Caco-2 (cell line): ENCODE results near the gene SLC29A3. TPM values are rescaled to one million over a fixed set of nuclear protein-coding genes. Genes with fewer than 3 reads are reported as not detected.

Experiments used
- BruUV-seq: library from RNA; stranded (reverse); fragments of 400-500 nt; replicated peaks from 2 replicates; lab custom pipeline; 2021; lab: Mats Ljungman, UMichigan
- CTCF ChIA-PET: fragments of 300-600 bp; sonication (Branson Sonifier 250); formaldehyde crosslinking; loops from one replicate; lab custom pipeline; 2022; ENCODE audit warnings: antibody characterized with exemption; lab: Charles Lee
- POLR2A ChIA-PET: fragments of 300-600 bp; sonication (Branson Sonifier 250); formaldehyde crosslinking; loops from one replicate; lab custom pipeline; 2022; ENCODE audit warnings: antibody characterized with exemption; lab: Charles Lee
- DNase-seq, 2 experiments: peaks; one replicate each; pipeline versions ENCODE4 v3.0.0 to v3.0.0-alpha.2; 2020 to 2022
- H3K27me3 ChIP-seq: replicated peaks from 2 replicates; pipeline ENCODE4 v1.6.0; 2011; ENCODE audit warnings: low read length; ENCODE audit not compliant: control insufficient read depth, insufficient read depth
- H3K36me3 ChIP-seq: 2 replicates; pipeline ENCODE4 v1.5.1; 2011; ENCODE audit warnings: low read length; ENCODE audit not compliant: control insufficient read depth, insufficient read depth
- H3K4me1 ChIP-seq: fragments of 250-450 bp; sonication (Bioruptor Pico); 2 replicates; pipeline ENCODE4 v1.5.1; 2020; ENCODE audit warnings: mild to moderate bottlenecking
- H3K4me3 ChIP-seq: 2 replicates; pipeline ENCODE4 v1.5.1; 2011; ENCODE audit warnings: low read depth, mild to moderate bottlenecking, control low read depth, low read length
- H3K9me3 ChIP-seq: fragments of 250-450 bp; sonication (Bioruptor Pico); 2 replicates; pipeline ENCODE4 v1.5.1; 2020; ENCODE audit warnings: mild to moderate bottlenecking, moderate library complexity
- H3K27ac Mint-ChIP-seq: one replicate; pipeline ENCODE4 v1.8.0; 2022; ENCODE audit warnings: mixed read lengths; ENCODE audit not compliant: unreplicated experiment
- H3K27me3 Mint-ChIP-seq: one replicate; pipeline ENCODE4 v1.8.0; 2022; ENCODE audit warnings: mixed read lengths; ENCODE audit not compliant: insufficient read depth, unreplicated experiment
- H3K36me3 Mint-ChIP-seq: one replicate; pipeline ENCODE4 v1.8.0; 2022; ENCODE audit warnings: mild to moderate bottlenecking, mixed read lengths; ENCODE audit not compliant: insufficient read depth, unreplicated experiment
- H3K4me1 Mint-ChIP-seq: one replicate; pipeline ENCODE4 v1.8.0; 2022; ENCODE audit warnings: low read depth, mixed read lengths; ENCODE audit not compliant: unreplicated experiment
- H3K4me3 Mint-ChIP-seq: one replicate; pipeline ENCODE4 v1.8.0; 2022; ENCODE audit warnings: mild to moderate bottlenecking, moderate library complexity, mixed read lengths; ENCODE audit not compliant: unreplicated experiment
- H3K9me3 Mint-ChIP-seq: one replicate; pipeline ENCODE4 v1.8.0; 2022; ENCODE audit warnings: mixed read lengths; ENCODE audit not compliant: unreplicated experiment
- CTCF ChIP-seq, 2 experiments: fragments of 200-600 bp in 1 of 2; IDR thresholded peaks; 1 replicate in 1 of 2; 2 replicates in 1 of 2; pipeline versions ENCODE4 v1.5.1 to v1.8.0; 2011 to 2022; ENCODE audit warnings: antibody characterized with exemption in 1 of 2, control low read depth in 1 of 2, inconsistent platforms in 1 of 2, low read depth in 1 of 2, low read length in 1 of 2, mild to moderate bottlenecking in 1 of 2, moderate library complexity in 1 of 2; ENCODE audit not compliant: insufficient read depth in 1 of 2, severe bottlenecking in 1 of 2, unreplicated experiment in 1 of 2
- intact Hi-C: fragments of 100-400 bp; cut with micrococcal nuclease; formaldehyde crosslinking; loops from one replicate; pipeline ENCODE4 v1.10.0; 2022; ENCODE audit not compliant: unreplicated experiment
- total RNA-seq: library from RNA; stranded (reverse); gene quantifications from 2 replicates; pipeline ENCODE4 v1.2.3, GENCODE V29; 2022

Gene SLC29A3
- total RNA-seq, 1 experiment from 2014 or later: 20.7 TPM

- H3K4me1 ChIP-seq: peaks cover 62% of the 10 kb centered on the region
- Mint-ChIP-seq H3K36me3 (peaks cover 4% of the 10 kb centered on the region), H3K27ac (peak overlapping the region; percentile 45), H3K27me3 (no peaks in the 10 kb centered on the region), H3K4me3 (no peak overlapping the region), H3K9me3 (no peaks in the 10 kb centered on the region), H3K4me1 (peaks cover 44% of the 10 kb centered on the region)
- H3K9me3 ChIP-seq: no peaks in the 10 kb centered on the region
- H3K27me3 ChIP-seq: no peaks in the 10 kb centered on the region
- BruUV-seq: no TSS peak
- H3K4me3 ChIP-seq: no peak overlapping the region
- no peak for TF ChIP-seq CTCF (IDR thresholded peaks at IDR 0.05; ENCODE audit: insufficient read depth in 1 of 2, low read depth in 1 of 2, low read length in 1 of 2, severe bottlenecking in 1 of 2, unreplicated experiment in 1 of 2)
- ChIA-PET CTCF (interaction anchor here (1.5 to 1.7 kb wide), 3 partner anchors 10 to 362 kb away, joined by 6 to 23 read pairs (median 6); partner anchors contain the start of gene SLC29A3), POLR2A (interaction anchor here (0.6 kb wide), 1 partner anchor 9 kb away, joined by 3 read pairs; no protein-coding TSS in a partner anchor)
- no peaks in the 10 kb centered on the region; the same call in 1 of the 2 replicates for H3K36me3 ChIP-seq
- intact Hi-C loops: no loop called here
- peak in 1 of 2 experiments; percentile 56 for DNase-seq
Measured at GRCh38 chr10:71334221-71334791, 15.2 kb downstream of the SLC29A3 start.

- Histone ChIP-seq H3K4me1 (peaks cover 72% of the 10 kb centered on the region), H3K9me3 (no peaks in the 10 kb centered on the region), H3K4me3 (no peak overlapping the region), H3K27me3 (no peaks in the 10 kb centered on the region), H3K36me3 (no peaks in the 10 kb centered on the region; the same call in 1 of the 2 replicates)
- H3K9me3 Mint-ChIP-seq: no peaks in the 10 kb centered on the region
- no peak for DNase-seq
- intact Hi-C loops: no loop called here
- BruUV-seq: no TSS peak
- no peak for TF ChIP-seq CTCF (IDR thresholded peaks at IDR 0.05; ENCODE audit: insufficient read depth in 1 of 2, low read depth in 1 of 2, low read length in 1 of 2, severe bottlenecking in 1 of 2, unreplicated experiment in 1 of 2)
- peaks cover 52% of the 10 kb centered on the region for H3K4me1 Mint-ChIP-seq
- ChIA-PET POLR2A (interaction anchor here (0.7 kb wide), 1 partner anchor 8 kb away, joined by 4 read pairs; no protein-coding TSS in a partner anchor), CTCF (interaction anchor here (1.3 to 1.7 kb wide), 3 partner anchors 16 to 361 kb away, joined by 5 to 23 read pairs (median 6); partner anchors contain the start of gene SLC29A3)
- H3K4me3 Mint-ChIP-seq: no peak overlapping the region
- H3K27me3 Mint-ChIP-seq: no peaks in the 10 kb centered on the region
- H3K36me3 Mint-ChIP-seq: peaks cover 13% of the 10 kb centered on the region
- peak overlapping the region; percentile 93 for H3K27ac Mint-ChIP-seq
Measured at GRCh38 chr10:71335173-71335708, 16.2 kb downstream of the SLC29A3 start.

GRCh38 chr10:71336632-71337031, 17.6 kb downstream of the SLC29A3 start:
- Histone ChIP-seq H3K9me3 (no peaks in the 10 kb centered on the region), H3K36me3 (no peaks in the 10 kb centered on the region; the same call in 1 of the 2 replicates), H3K4me3 (no peak overlapping the region), H3K27me3 (no peaks in the 10 kb centered on the region), H3K4me1 (peaks cover 86% of the 10 kb centered on the region)
- intact Hi-C loops: no loop called here
- H3K27ac Mint-ChIP-seq: peak overlapping the region; percentile 93
- TF ChIP-seq CTCF (IDR thresholded peaks at IDR 0.05; ENCODE audit: insufficient read depth in 1 of 2, low read depth in 1 of 2, low read length in 1 of 2, severe bottlenecking in 1 of 2, unreplicated experiment in 1 of 2): no peak
- ChIA-PET CTCF (interaction anchor here (0.6 to 5.4 kb wide), 4 partner anchors 17 to 341 kb away, joined by 3 to 38 read pairs (median 4); partner anchors contain the start of gene SLC29A3), POLR2A (interaction anchor here (0.7 kb wide), 1 partner anchor 33 kb away, joined by 3 read pairs; no protein-coding TSS in a partner anchor)
- no TSS peak for BruUV-seq
- peak overlapping the region; percentile 4 for H3K4me3 Mint-ChIP-seq
- H3K27me3 Mint-ChIP-seq: no peaks in the 10 kb centered on the region
- H3K9me3 Mint-ChIP-seq: no peaks in the 10 kb centered on the region
- peaks cover 64% of the 10 kb centered on the region for H3K4me1 Mint-ChIP-seq
- DNase-seq: peak in 1 of 2 experiments; percentile 62
- H3K36me3 Mint-ChIP-seq: peaks cover 20% of the 10 kb centered on the region
